ENCODE data around the gene FOSL2. TPM values are rescaled to one million over a fixed set of nuclear protein-coding genes. Genes with fewer than 3 reads are reported as not detected.
A peak's percentile ranks its signal among the peaks of the same experiment; 100 is the strongest.

FOSL2 gene
- total and polyA plus RNA-seq, 3 donors from 2014 or later = 14.1 to 39.7 (median 24.3) TPM

DNA sequence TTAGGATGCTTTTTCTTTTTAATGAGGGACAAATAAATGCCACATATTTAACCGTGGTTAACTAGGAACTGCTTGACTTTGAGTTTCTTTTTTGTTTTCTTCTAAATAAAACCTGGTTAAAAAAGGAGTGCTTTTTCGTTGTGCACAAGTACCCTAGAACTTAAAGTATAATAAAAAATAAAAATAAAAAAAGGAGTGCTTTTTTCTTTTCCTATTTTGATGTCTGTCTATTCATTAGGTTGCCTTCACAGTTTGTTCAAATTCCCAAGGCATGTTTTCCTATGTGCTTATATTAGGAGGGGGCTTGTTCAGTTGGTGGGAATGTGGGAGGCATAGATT is 4.4 kb downstream of the FOSL2 start:
- Histone ChIP-seq H3K4me3 (no peak overlapping the region), H3K27me3 (no peaks in the 10 kb centered on the region), H3K27ac (peak overlapping the region; percentile 99 to 100), H3K36me3 (ENCODE audit: low read depth, missing control alignments) (no peaks in the 10 kb centered on the region), H3K4me1 (peaks cover 32% of the 10 kb centered on the region), H3K9me3 (no peaks in the 10 kb centered on the region)
- DNase-seq = no peak
- TF ChIP-seq CTCF (IDR thresholded peaks at IDR 0.05) (no peak), POLR2A (IDR thresholded peaks at IDR 0.05) (no peak)
- 32 to 38% methylated on average over 2 of the region's 2 CpGs for WGBS, 2 donors
- intact Hi-C loops (cut with DNase I; ENCODE audit: low total_unique reads) = loop anchor here (10.0 kb wide), 1 partner anchor 442 kb away; no protein-coding TSS in a partner anchor

DNA sequence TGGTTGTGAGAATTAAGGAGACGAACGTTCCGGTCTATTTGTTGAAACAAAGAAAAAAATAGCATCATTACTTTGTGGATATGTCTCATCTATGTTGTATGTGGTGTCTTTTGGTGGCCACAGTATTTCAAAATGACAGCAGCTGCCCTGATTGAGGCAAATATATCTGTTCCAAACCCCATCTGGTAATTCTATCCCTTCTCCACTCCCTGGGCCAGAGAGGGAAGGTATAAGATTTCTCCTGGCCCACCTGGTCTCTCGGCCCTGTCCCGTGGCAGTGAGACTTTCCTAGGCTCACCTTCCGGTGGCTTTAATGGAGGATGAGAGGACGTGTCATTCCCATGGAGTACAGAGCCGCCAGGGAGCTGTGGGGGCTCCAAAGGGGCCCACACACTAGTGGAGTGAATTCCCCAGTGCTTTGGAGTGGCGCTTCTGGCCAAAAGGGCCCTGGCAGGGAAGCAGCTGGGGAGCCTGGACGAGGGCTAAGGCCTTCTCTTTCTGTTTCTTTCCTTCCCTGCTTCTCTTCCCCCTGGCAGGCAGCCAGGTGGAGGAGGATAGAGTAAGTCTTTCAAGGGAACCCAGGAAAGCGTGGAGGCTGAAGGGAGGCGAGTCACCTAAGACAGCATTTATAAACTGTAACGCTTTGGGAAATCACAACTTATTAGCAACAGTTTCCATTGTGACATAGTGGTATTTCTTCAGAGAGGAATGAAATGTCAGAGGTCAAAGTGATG is 5.6 kb downstream of the FOSL2 start:
- Histone ChIP-seq H3K27ac (peak overlapping the region; percentile 33 to 100), H3K4me3 (no peak overlapping the region), H3K9me3 (no peaks in the 10 kb centered on the region), H3K4me1 (peaks cover 32% of the 10 kb centered on the region), H3K36me3 (ENCODE audit: low read depth, missing control alignments) (no peaks in the 10 kb centered on the region), H3K27me3 (no peaks in the 10 kb centered on the region)
- intact Hi-C loops (cut with DNase I; ENCODE audit: low total_unique reads) = loop anchor here (10.0 kb wide), 1 partner anchor 443 kb away; no protein-coding TSS in a partner anchor
- TF ChIP-seq POLR2A (IDR thresholded peaks at IDR 0.05) (no peak), CTCF (IDR thresholded peaks at IDR 0.05) (no peak)
- 47 to 52% methylated on average over 13 of the region's 13 CpGs for WGBS, 2 donors
- DNase-seq = peak; percentile 81

- TF ChIP-seq CTCF (IDR thresholded peaks at IDR 0.05) = no peak
- no peak for TF ChIP-seq POLR2A (IDR thresholded peaks at IDR 0.05)
- Histone ChIP-seq H3K9me3 (no peaks in the 10 kb centered on the region), H3K27me3 (no peaks in the 10 kb centered on the region), H3K27ac (peak overlapping the region in 1 of 2 donors; percentile 100), H3K4me1 (peaks cover 32% of the 10 kb centered on the region), H3K4me3 (no peak overlapping the region), H3K36me3 (ENCODE audit: low read depth, missing control alignments) (no peaks in the 10 kb centered on the region)
- 86 to 91% methylated on average over 11 of the region's 11 CpGs for WGBS, 2 donors
- no peak for DNase-seq
- intact Hi-C loops (cut with DNase I; ENCODE audit: low total_unique reads) = loop anchor here (10.0 kb wide), 1 partner anchor 444 kb away; no protein-coding TSS in a partner anchor
Measured at GRCh38 chr2:28399289-28399688, 6.6 kb downstream of the FOSL2 start.

GRCh38 chr2:28399956-28400355 is 7.3 kb downstream of the FOSL2 start:
- peak overlapping the region in 1 of 2 donors; percentile 11 for H3K27ac ChIP-seq
- no peak for DNase-seq
- 37 to 57% methylated on average over 6 of the region's 6 CpGs for WGBS, 2 donors
- intact Hi-C loops (cut with DNase I; ENCODE audit: low total_unique reads) = loop anchor here (10.0 kb wide), 1 partner anchor 445 kb away; no protein-coding TSS in a partner anchor
- H3K4me1 ChIP-seq = peaks cover 30% of the 10 kb centered on the region
- no peaks in the 10 kb centered on the region for H3K36me3 ChIP-seq (ENCODE audit: low read depth, missing control alignments)
- no peak overlapping the region for H3K4me3 ChIP-seq
- no peaks in the 10 kb centered on the region for H3K9me3 ChIP-seq
- no peaks in the 10 kb centered on the region for H3K27me3 ChIP-seq
- no peak for TF ChIP-seq POLR2A (IDR thresholded peaks at IDR 0.05)
- TF ChIP-seq CTCF (IDR thresholded peaks at IDR 0.05) = no peak

DNA sequence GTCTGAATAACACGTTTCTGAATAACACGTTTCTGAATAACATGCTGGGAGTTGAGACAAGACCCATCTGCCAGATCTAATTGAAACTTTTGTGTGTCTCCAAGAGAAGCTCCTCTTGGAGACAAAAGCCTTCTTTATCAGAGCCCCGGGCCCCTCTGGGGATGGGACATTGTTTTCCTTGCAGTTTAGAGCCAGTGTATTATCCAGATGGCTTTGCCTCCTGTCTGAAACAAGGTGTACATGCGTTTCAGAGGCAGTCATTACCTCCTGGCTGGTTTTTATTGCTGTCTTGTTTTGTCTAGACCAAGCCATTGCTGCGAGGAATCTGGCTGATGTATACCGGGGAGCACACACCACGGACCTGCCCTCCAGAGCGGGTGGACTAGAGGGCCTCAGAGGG is 7.8 kb downstream of the FOSL2 start:
- Histone ChIP-seq H3K27me3 (no peaks in the 10 kb centered on the region), H3K4me3 (no peak overlapping the region), H3K36me3 (ENCODE audit: low read depth, missing control alignments) (no peaks in the 10 kb centered on the region), H3K9me3 (no peaks in the 10 kb centered on the region), H3K4me1 (peaks cover 25% of the 10 kb centered on the region), H3K27ac (peak overlapping the region in 1 of 2 donors; percentile 11)
- 56 to 64% methylated on average over 8 of the region's 8 CpGs for WGBS, 2 donors
- intact Hi-C loops (cut with DNase I; ENCODE audit: low total_unique reads) = no loop called here
- no peak for TF ChIP-seq POLR2A (IDR thresholded peaks at IDR 0.05)
- no peak for TF ChIP-seq CTCF (IDR thresholded peaks at IDR 0.05)
- DNase-seq = no peak
